B cell (primary cell): ENCODE results near the gene RPS14. TPM values are rescaled to one million over a fixed set of nuclear protein-coding genes. Genes with fewer than 3 reads are reported as not detected.

ENCODE experiments used
- ATAC-seq: fragments of 200-7000 bp; cut with Tn5 transposase; one replicate; pipeline ENCODE4 v1.10.0; 2021; ENCODE audit warnings: low read depth, mild to moderate bottlenecking, moderate number of reproducible peaks, moderate library complexity
- CTCF ChIA-PET: fragments of 350-600 bp; sonication (Branson Sonifier 250); formaldehyde crosslinking; loops from one replicate; lab custom pipeline; 2021; ENCODE audit warnings: antibody characterized with exemption, inconsistent platforms; lab: Charles Lee
- POLR2A ChIA-PET: fragments of 350-600 bp; sonication (Branson Sonifier 250); formaldehyde crosslinking; loops from one replicate; lab custom pipeline; 2021; ENCODE audit warnings: antibody characterized with exemption; lab: Charles Lee
- DNase-seq: peaks from one replicate; pipeline ENCODE4 v3.0.0; 2013
- H2AFZ ChIP-seq: 2 replicates; pipeline ENCODE4 v1.6.1; 2012; ENCODE audit warnings: mild to moderate bottlenecking, low read depth, low read length; ENCODE audit not compliant: insufficient read depth, poor library complexity, severe bottlenecking
- H3K27ac ChIP-seq, 2 donors: 1 replicate in 1 of 2; 2 replicates in 1 of 2; pipeline ENCODE4 v1.5.1; 2012 to 2013; ENCODE audit warnings: low read length in 2 of 2, mild to moderate bottlenecking in 2 of 2, moderate library complexity in 1 of 2
- H3K27me3 ChIP-seq, 4 experiments: fragments of 200-600 bp in 1 of 4; sonication (generic) in 1 of 4; replicated peaks in 1 of 4; 1 replicate in 2 of 4; 2 replicates in 2 of 4; pipeline versions ENCODE4 v1.6.1 to v1.7.0; 2013 to 2016; ENCODE audit warnings: low read length in 3 of 4, mild to moderate bottlenecking in 2 of 4, mixed read lengths in 1 of 4, moderate library complexity in 1 of 4; ENCODE audit not compliant: insufficient read depth in 4 of 4, control insufficient read depth in 3 of 4; ENCODE audit errors: control extremely low read depth in 1 of 4
- H3K36me3 ChIP-seq, 2 experiments: replicated peaks in 1 of 2; 1 replicate in 1 of 2; 2 replicates in 1 of 2; pipeline versions ENCODE4 v1.6.1 to v1.7.1; 2013; ENCODE audit warnings: low read length in 1 of 2; ENCODE audit not compliant: insufficient read depth in 2 of 2, control insufficient read depth in 1 of 2; ENCODE audit errors: control extremely low read depth in 1 of 2, extremely low read depth in 1 of 2
- H3K4me1 ChIP-seq, 2 donors: fragments of 200-600 bp in 1 of 2; sonication (generic) in 1 of 2; 1 replicate in 1 of 2; 2 replicates in 1 of 2; pipeline versions ENCODE4 v1.5.1 to v1.6.1; 2013 to 2017; ENCODE audit warnings: low read length in 2 of 2; ENCODE audit not compliant: control insufficient read depth in 2 of 2, insufficient read depth in 2 of 2
- H3K4me2 ChIP-seq: replicated peaks from 2 replicates; pipeline ENCODE3; 2012; ENCODE audit warnings: mild to moderate bottlenecking, low read depth, low read length; ENCODE audit not compliant: poor library complexity, severe bottlenecking
- H3K4me3 ChIP-seq, 5 experiments: fragments of 200-600 bp in 1 of 5; sonication (generic) in 1 of 5; 1 replicate in 3 of 5; 2 replicates in 2 of 5; pipeline versions ENCODE4 v1.5.1 to v1.7.0; 2011 to 2016; ENCODE audit warnings: low read length in 4 of 5, mild to moderate bottlenecking in 4 of 5, low read depth in 2 of 5, control low read depth in 1 of 5, moderate library complexity in 1 of 5; ENCODE audit not compliant: insufficient read depth in 1 of 5; ENCODE audit errors: control extremely low read depth in 1 of 5, extremely low read depth in 1 of 5
- H3K79me2 ChIP-seq: fragments of 200-600 bp; sonication (generic); one replicate; pipeline ENCODE4 v1.6.0; 2016; ENCODE audit warnings: low read length; ENCODE audit not compliant: control insufficient read depth, insufficient read depth
- H3K9ac ChIP-seq: fragments of 200-600 bp; sonication (generic); 2 replicates; pipeline ENCODE4 v1.6.1; 2017; ENCODE audit warnings: mild to moderate bottlenecking, low read length, moderate library complexity
- H3K9me3 ChIP-seq, 3 donors: one replicate each; pipeline versions ENCODE4 v1.6.1 to v1.7.1; 2013; ENCODE audit warnings: low read length in 2 of 3; ENCODE audit not compliant: control insufficient read depth in 2 of 3, insufficient read depth in 1 of 3; ENCODE audit errors: control extremely low read depth in 1 of 3
- H4K20me1 ChIP-seq: 2 replicates; pipeline ENCODE4 v1.6.0; 2012; ENCODE audit warnings: mild to moderate bottlenecking, low read length; ENCODE audit not compliant: insufficient read depth, control insufficient read depth, poor library complexity, severe bottlenecking
- H3K27ac Mint-ChIP-seq: one replicate; pipeline ENCODE4 v1.8.0; 2021; ENCODE audit warnings: mixed read lengths
- H3K27me3 Mint-ChIP-seq: one replicate; pipeline ENCODE4 v1.8.0; 2021; ENCODE audit warnings: mixed read lengths
- H3K4me1 Mint-ChIP-seq: one replicate; pipeline ENCODE4 v1.8.0; 2021; ENCODE audit warnings: mixed read lengths
- H3K4me3 Mint-ChIP-seq: one replicate; pipeline ENCODE4 v1.8.0; 2021; ENCODE audit warnings: mixed read lengths
- H3K9me3 Mint-ChIP-seq: one replicate; pipeline ENCODE4 v1.8.0; 2022; ENCODE audit warnings: mixed read lengths; ENCODE audit not compliant: insufficient read depth
- CTCF ChIP-seq: fragments of 200-600 bp; IDR thresholded peaks from one replicate; pipeline ENCODE4 v1.8.0; 2022; ENCODE audit warnings: antibody characterized with exemption, mild to moderate bottlenecking
- EZH2 ChIP-seq: IDR thresholded peaks from 2 replicates; pipeline ENCODE4 v1.6.1; 2012; ENCODE audit warnings: borderline replicate concordance, low read depth, mild to moderate bottlenecking, moderate library complexity, low read length; ENCODE audit not compliant: insufficient read depth, poor library complexity, severe bottlenecking
- WGBS: methylation state at CpG from one replicate; pipeline ENCODE4 v1.1.5; 2013; ENCODE audit warnings: missing lambda C conversion rate; ENCODE audit not compliant: insufficient coverage; 5-methylcytosine and 5-hydroxymethylcytosine counted together
- intact Hi-C: fragments of 100-400 bp; cut with micrococcal nuclease; formaldehyde crosslinking; loops from one replicate; pipeline ENCODE4 v1.10.0; 2022
- polyA plus RNA-seq: library from polyadenylated mRNA; depleted of rRNA; stranded (reverse); fragments of >200 nt; gene quantifications from 2 replicates; pipeline ENCODE4 v1.2.3, GENCODE V29; 2012
- total RNA-seq, 2 donors: library from RNA; stranded (reverse); fragments of 120-200 nt in 1 of 2; gene quantifications; 1 replicate in 1 of 2; 2 replicates in 1 of 2; pipeline versions ENCODE4 v1.2.3 to v1.2.4, GENCODE V29; 2013 to 2022

Gene RPS14
- total and polyA plus RNA-seq, 2 donors (not counting 1 experiment from before 2014, with no cell fraction given), result 3,740 to 6,881 TPM

DNA sequence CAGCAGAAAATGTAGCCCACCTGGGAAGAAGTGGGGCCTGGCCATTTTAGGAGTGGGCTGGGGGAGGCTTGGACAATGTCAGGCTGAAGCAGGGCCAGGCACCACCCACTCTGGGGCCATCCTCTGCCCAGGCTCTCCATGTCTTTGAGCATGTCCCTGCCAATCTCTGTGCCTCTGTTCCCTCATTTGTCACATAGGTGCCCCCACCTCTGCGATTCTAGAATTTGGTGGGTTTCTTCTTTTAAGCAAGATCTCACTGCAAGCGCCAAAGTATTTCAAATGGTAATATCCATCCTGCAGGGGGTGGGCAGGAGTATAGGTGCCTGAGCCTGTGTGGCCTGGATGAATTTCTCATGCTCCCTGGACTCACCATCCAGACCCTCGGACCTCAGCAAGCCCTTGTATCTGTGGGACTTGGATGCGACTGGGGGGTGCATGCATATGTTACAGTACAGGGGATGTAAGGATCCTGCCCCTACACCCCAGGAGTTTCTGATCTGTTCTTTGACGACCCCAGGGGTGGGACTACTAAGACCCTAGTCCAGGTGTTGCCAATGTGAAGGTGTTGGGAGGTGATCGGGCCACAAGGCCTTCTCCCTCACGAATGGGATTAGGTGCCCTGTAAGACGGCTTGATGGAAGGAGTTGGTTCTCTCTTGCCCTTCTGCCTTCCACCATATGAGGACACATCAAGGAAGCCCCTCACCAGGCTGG is 41.2 kb downstream of the RPS14 start:
- WGBS, result 73% methylated on average over 2 of the region's 8 CpGs
- peaks cover 59% of the 10 kb centered on the region for H3K4me1 Mint-ChIP-seq
- Histone ChIP-seq H3K36me3 (peaks cover 7 to 89% of the 10 kb centered on the region in 2 experiments), H3K27ac (peak overlapping the region; percentile 99 to 100), H3K4me1 (peaks cover 37 to 63% of the 10 kb centered on the region in 2 donors), H3K9me3 (peaks cover 0 to 3% (median 0%) of the 10 kb centered on the region in 3 donors), H3K4me3 (peak overlapping the region; percentile 78 to 100 (median 94)), H2AFZ (no peak overlapping the region), H3K27me3 (no peaks in the 10 kb centered on the region), H3K4me2 (peak overlapping the region; percentile 78), H3K9ac (peak overlapping the region; percentile 100), H4K20me1 (peaks cover 91% of the 10 kb centered on the region), H3K79me2 (peaks cover 76% of the 10 kb centered on the region)
- H3K9me3 Mint-ChIP-seq, result no peaks in the 10 kb centered on the region
- H3K4me3 Mint-ChIP-seq, result peak overlapping the region; percentile 95
- no peaks in the 10 kb centered on the region for H3K27me3 Mint-ChIP-seq
- TF ChIP-seq CTCF (no peak), EZH2 (no peak)
- ATAC-seq, result no peak
- peak; percentile 53 for DNase-seq
- ChIA-PET CTCF (interaction anchor here (3.7 to 15.8 kb wide), 3 partner anchors 11 to 26 kb away, joined by 16 to 396 read pairs (median 111); no protein-coding TSS in a partner anchor), POLR2A (interaction anchor here (0.7 to 15.5 kb wide), 4 partner anchors 9 to 57 kb away, joined by 3 to 387 read pairs (median 242); no protein-coding TSS in a partner anchor)
- intact Hi-C loops, result no loop called here
- H3K27ac Mint-ChIP-seq, result peak overlapping the region; percentile 99
